T47D (cell line): ENCODE data around the gene TLK2.

Experiments
- DNase-seq, 2 experiments: peaks; one replicate each; pipeline versions ENCODE4 v3.0.0 to v3.0.0-alpha.2; 2011 to 2012; ENCODE audit warnings: low read depth in 1 of 2, low spot score in 1 of 2
- JUND ChIP-seq: IDR thresholded peaks from 2 replicates; pipeline ENCODE4 v1.6.1; 2012; ENCODE audit warnings: low read depth
- in situ Hi-C: cut with HindIII; loops from 2 replicates; pipeline ENCODE4 v1.10.0; 2016; ENCODE audit warnings: low sequenced_read_pairs, low pct_unique_long_range_greater_than_20kb

TLK2 gene

GRCh38 chr17:62662855-62663254, 184.2 kb downstream of the TLK2 start:
- TF ChIP-seq JUND: no peak
- in situ Hi-C loops: no loop called here
- DNase-seq: no peak
